WTC11 (cell line): ENCODE data around the gene SNX10. TPM values are rescaled to one million over a fixed set of nuclear protein-coding genes. Genes with fewer than 3 reads are reported as not detected.

Experiments
- ATAC-seq: fragments of 200-7000 bp; cut with Tn5 transposase; 2 replicates; pipeline ENCODE4 v1.10.0; 2021; ENCODE audit warnings: mild to moderate bottlenecking, moderate library complexity
- CTCF ChIA-PET: fragments of 300-600 bp; sonication (Branson Sonifier 250); formaldehyde crosslinking; loops from one replicate; lab custom pipeline; 2021; ENCODE audit warnings: antibody characterized with exemption; lab: Charles Lee
- POLR2A ChIA-PET: fragments of 350-600 bp; sonication (Branson Sonifier 250); formaldehyde crosslinking; loops from one replicate; lab custom pipeline; 2021; ENCODE audit warnings: antibody characterized with exemption; lab: Charles Lee
- DNase-seq: peaks from one replicate; pipeline ENCODE4 v3.0.0; 2021; ENCODE audit warnings: low spot score
- H3K27ac Mint-ChIP-seq: 2 replicates; pipeline ENCODE4 v1.8.0; 2021; ENCODE audit warnings: mixed read lengths
- H3K27me3 Mint-ChIP-seq: 2 replicates; pipeline ENCODE4 v1.8.0; 2021; ENCODE audit warnings: low read depth, mild to moderate bottlenecking, moderate library complexity, mixed read lengths
- H3K36me3 Mint-ChIP-seq: 2 replicates; pipeline ENCODE4 v1.8.0; 2021; ENCODE audit warnings: mixed read lengths
- H3K4me1 Mint-ChIP-seq: 2 replicates; pipeline ENCODE4 v1.8.0; 2022; ENCODE audit warnings: mixed read lengths
- H3K4me3 Mint-ChIP-seq: 2 replicates; pipeline ENCODE4 v1.8.0; 2021; ENCODE audit warnings: mild to moderate bottlenecking, moderate library complexity, mixed read lengths
- H3K9me3 Mint-ChIP-seq: 2 replicates; pipeline ENCODE4 v1.8.0; 2021; ENCODE audit warnings: mixed read lengths
- CREM ChIP-seq: sonication (generic); formaldehyde crosslinking; IDR thresholded peaks from 2 replicates; pipeline ENCODE4 v1.8.1; 2022; ENCODE audit warnings: mild to moderate bottlenecking, missing genetic modification reagents, moderate library complexity
- ELF4 ChIP-seq: sonication (generic); formaldehyde crosslinking; IDR thresholded peaks from 2 replicates; pipeline ENCODE4 v1.8.1; 2022; ENCODE audit warnings: low read depth, mild to moderate bottlenecking, moderate library complexity, missing genetic modification reagents
- FOXJ3 ChIP-seq: sonication (generic); formaldehyde crosslinking; IDR thresholded peaks from 2 replicates; pipeline ENCODE4 v1.9.0; 2021; ENCODE audit warnings: missing genetic modification reagents, mild to moderate bottlenecking, borderline replicate concordance
- FOXK1 ChIP-seq: sonication (generic); formaldehyde crosslinking; IDR thresholded peaks from 2 replicates; pipeline ENCODE4 v1.8.0; 2022; ENCODE audit warnings: mild to moderate bottlenecking, moderate library complexity, missing genetic modification reagents
- HMGXB4 ChIP-seq: sonication (generic); formaldehyde crosslinking; IDR thresholded peaks from 2 replicates; pipeline ENCODE4 v1.8.1; 2023; ENCODE audit warnings: mild to moderate bottlenecking, moderate library complexity, missing genetic modification reagents
- JUN ChIP-seq: sonication (generic); formaldehyde crosslinking; IDR thresholded peaks from 2 replicates; pipeline ENCODE4 v1.8.0; 2023; ENCODE audit warnings: mild to moderate bottlenecking, missing genetic modification reagents
- MLX ChIP-seq: sonication (generic); formaldehyde crosslinking; IDR thresholded peaks from 2 replicates; pipeline ENCODE4 v1.8.1; 2023; ENCODE audit warnings: mild to moderate bottlenecking, missing genetic modification reagents, moderate library complexity
- NFATC4 ChIP-seq: fragments of 250-450 bp; sonication (Bioruptor Pico); IDR thresholded peaks from 2 replicates; pipeline ENCODE4 v1.9.0; 2021; ENCODE audit warnings: mild to moderate bottlenecking
- PRDM15 ChIP-seq: sonication (generic); formaldehyde crosslinking; IDR thresholded peaks from 2 replicates; pipeline ENCODE4 v1.8.0; 2022; ENCODE audit warnings: missing genetic modification reagents
- PREB ChIP-seq: sonication (generic); formaldehyde crosslinking; IDR thresholded peaks from 2 replicates; pipeline ENCODE4 v1.8.1; 2022; ENCODE audit warnings: mild to moderate bottlenecking, missing genetic modification reagents, moderate library complexity, borderline replicate concordance
- PRRX2 ChIP-seq: fragments of 250-450 bp; sonication (Bioruptor Pico); IDR thresholded peaks from 2 replicates; pipeline ENCODE4 v1.8.0; 2021; ENCODE audit warnings: mild to moderate bottlenecking
- SMAD3 ChIP-seq: sonication (generic); formaldehyde crosslinking; IDR thresholded peaks from 2 replicates; pipeline ENCODE4 v1.8.0; 2022; ENCODE audit warnings: missing genetic modification reagents, mild to moderate bottlenecking, borderline replicate concordance
- ZNF121 ChIP-seq: sonication (generic); formaldehyde crosslinking; IDR thresholded peaks from 2 replicates; pipeline ENCODE4 v1.8.0; 2023; ENCODE audit warnings: missing genetic modification reagents
- ZNF263 ChIP-seq: sonication (generic); formaldehyde crosslinking; IDR thresholded peaks from 2 replicates; pipeline ENCODE4 v1.8.1; 2022; ENCODE audit warnings: low read depth, mild to moderate bottlenecking, moderate library complexity, missing genetic modification reagents
- ZNF396 ChIP-seq: fragments of 250-450 bp; sonication (Bioruptor Pico); IDR thresholded peaks from 2 replicates; pipeline ENCODE4 v1.8.0; 2021; ENCODE audit warnings: mild to moderate bottlenecking, moderate library complexity, borderline replicate concordance
- ZSCAN18 ChIP-seq: fragments of 250-450 bp; sonication (Bioruptor Pico); IDR thresholded peaks from 2 replicates; pipeline ENCODE4 v2.1.2; 2022; ENCODE audit warnings: mild to moderate bottlenecking, moderate library complexity
- total RNA-seq: library from RNA; stranded (reverse); gene quantifications from 3 replicates; pipeline ENCODE4 v1.2.3, GENCODE V29; 2021
- TF ChIP-seq, protein P1 (sequence below): sonication (generic); formaldehyde crosslinking; IDR thresholded peaks from 2 replicates; pipeline ENCODE4 v1.8.1; 2023; ENCODE audit warnings: mild to moderate bottlenecking, missing genetic modification reagents, borderline replicate concordance
- TF ChIP-seq, protein P2 (sequence below): sonication (generic); formaldehyde crosslinking; IDR thresholded peaks from 2 replicates; pipeline ENCODE4 v1.8.0; 2023; ENCODE audit warnings: mild to moderate bottlenecking, missing genetic modification reagents
- TF ChIP-seq, protein P3 (sequence below): fragments of 250-450 bp; sonication (Bioruptor Pico); IDR thresholded peaks from 2 replicates; pipeline ENCODE4 v1.9.0; 2021; ENCODE audit warnings: mild to moderate bottlenecking

SNX10 gene
- total RNA-seq, 1 experiment from 2014 or later: 10.8 TPM

GRCh38 chr7:26317211-26317610 is 25.5 kb downstream of the SNX10 start:
- Mint-ChIP-seq H3K27ac (no peak overlapping the region), H3K36me3 (no peaks in the 10 kb centered on the region), H3K27me3 (no peaks in the 10 kb centered on the region), H3K4me1 (no peaks in the 10 kb centered on the region), H3K9me3 (no peaks in the 10 kb centered on the region), H3K4me3 (no peak overlapping the region)
- ATAC-seq (no peak), DNase-seq (no peak)
- ChIA-PET CTCF (no interaction called here), POLR2A (interaction anchor here (0.7 kb wide), 1 partner anchor 277 kb away, joined by 4 read pairs; no protein-coding TSS in a partner anchor)
- TF ChIP-seq JUN (CRISPR knock-in tag): no peak
- TF ChIP-seq PRDM15 (CRISPR knock-in tag): no peak
- no peak for TF ChIP-seq CREM (CRISPR knock-in tag)
- TF ChIP-seq, protein P1, sequence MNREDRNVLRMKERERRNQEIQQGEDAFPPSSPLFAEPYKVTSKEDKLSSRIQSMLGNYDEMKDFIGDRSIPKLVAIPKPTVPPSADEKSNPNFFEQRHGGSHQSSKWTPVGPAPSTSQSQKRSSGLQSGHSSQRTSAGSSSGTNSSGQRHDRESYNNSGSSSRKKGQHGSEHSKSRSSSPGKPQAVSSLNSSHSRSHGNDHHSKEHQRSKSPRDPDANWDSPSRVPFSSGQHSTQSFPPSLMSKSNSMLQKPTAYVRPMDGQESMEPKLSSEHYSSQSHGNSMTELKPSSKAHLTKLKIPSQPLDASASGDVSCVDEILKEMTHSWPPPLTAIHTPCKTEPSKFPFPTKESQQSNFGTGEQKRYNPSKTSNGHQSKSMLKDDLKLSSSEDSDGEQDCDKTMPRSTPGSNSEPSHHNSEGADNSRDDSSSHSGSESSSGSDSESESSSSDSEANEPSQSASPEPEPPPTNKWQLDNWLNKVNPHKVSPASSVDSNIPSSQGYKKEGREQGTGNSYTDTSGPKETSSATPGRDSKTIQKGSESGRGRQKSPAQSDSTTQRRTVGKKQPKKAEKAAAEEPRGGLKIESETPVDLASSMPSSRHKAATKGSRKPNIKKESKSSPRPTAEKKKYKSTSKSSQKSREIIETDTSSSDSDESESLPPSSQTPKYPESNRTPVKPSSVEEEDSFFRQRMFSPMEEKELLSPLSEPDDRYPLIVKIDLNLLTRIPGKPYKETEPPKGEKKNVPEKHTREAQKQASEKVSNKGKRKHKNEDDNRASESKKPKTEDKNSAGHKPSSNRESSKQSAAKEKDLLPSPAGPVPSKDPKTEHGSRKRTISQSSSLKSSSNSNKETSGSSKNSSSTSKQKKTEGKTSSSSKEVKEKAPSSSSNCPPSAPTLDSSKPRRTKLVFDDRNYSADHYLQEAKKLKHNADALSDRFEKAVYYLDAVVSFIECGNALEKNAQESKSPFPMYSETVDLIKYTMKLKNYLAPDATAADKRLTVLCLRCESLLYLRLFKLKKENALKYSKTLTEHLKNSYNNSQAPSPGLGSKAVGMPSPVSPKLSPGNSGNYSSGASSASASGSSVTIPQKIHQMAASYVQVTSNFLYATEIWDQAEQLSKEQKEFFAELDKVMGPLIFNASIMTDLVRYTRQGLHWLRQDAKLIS (CRISPR knock-in tag): no peak
- TF ChIP-seq ZSCAN18 (CRISPR knock-in tag): no peak
- TF ChIP-seq FOXJ3: no peak
- TF ChIP-seq FOXK1 (CRISPR knock-in tag): no peak
- no peak for TF ChIP-seq PRRX2 (CRISPR knock-in tag)
- TF ChIP-seq ZNF263 (CRISPR knock-in tag): no peak

- H3K4me1 Mint-ChIP-seq: no peaks in the 10 kb centered on the region
- ATAC-seq: no peak
- no peak for DNase-seq
- H3K27me3 Mint-ChIP-seq: no peaks in the 10 kb centered on the region
- ChIA-PET POLR2A (no interaction called here), CTCF (no interaction called here)
- H3K4me3 Mint-ChIP-seq: no peak overlapping the region
- H3K36me3 Mint-ChIP-seq: no peaks in the 10 kb centered on the region
- H3K27ac Mint-ChIP-seq: no peak overlapping the region
- H3K9me3 Mint-ChIP-seq: no peaks in the 10 kb centered on the region
- TF ChIP-seq, protein P2, sequence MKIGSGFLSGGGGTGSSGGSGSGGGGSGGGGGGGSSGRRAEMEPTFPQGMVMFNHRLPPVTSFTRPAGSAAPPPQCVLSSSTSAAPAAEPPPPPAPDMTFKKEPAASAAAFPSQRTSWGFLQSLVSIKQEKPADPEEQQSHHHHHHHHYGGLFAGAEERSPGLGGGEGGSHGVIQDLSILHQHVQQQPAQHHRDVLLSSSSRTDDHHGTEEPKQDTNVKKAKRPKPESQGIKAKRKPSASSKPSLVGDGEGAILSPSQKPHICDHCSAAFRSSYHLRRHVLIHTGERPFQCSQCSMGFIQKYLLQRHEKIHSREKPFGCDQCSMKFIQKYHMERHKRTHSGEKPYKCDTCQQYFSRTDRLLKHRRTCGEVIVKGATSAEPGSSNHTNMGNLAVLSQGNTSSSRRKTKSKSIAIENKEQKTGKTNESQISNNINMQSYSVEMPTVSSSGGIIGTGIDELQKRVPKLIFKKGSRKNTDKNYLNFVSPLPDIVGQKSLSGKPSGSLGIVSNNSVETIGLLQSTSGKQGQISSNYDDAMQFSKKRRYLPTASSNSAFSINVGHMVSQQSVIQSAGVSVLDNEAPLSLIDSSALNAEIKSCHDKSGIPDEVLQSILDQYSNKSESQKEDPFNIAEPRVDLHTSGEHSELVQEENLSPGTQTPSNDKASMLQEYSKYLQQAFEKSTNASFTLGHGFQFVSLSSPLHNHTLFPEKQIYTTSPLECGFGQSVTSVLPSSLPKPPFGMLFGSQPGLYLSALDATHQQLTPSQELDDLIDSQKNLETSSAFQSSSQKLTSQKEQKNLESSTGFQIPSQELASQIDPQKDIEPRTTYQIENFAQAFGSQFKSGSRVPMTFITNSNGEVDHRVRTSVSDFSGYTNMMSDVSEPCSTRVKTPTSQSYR (CRISPR knock-in tag): no peak
- no peak for TF ChIP-seq JUN (CRISPR knock-in tag)
- TF ChIP-seq ZNF121: no peak
- no peak for TF ChIP-seq SMAD3 (CRISPR knock-in tag)
- TF ChIP-seq FOXK1 (CRISPR knock-in tag): no peak
- TF ChIP-seq PRRX2 (CRISPR knock-in tag): no peak
- TF ChIP-seq HMGXB4 (CRISPR knock-in tag): no peak
- no peak for TF ChIP-seq ZNF396 (CRISPR knock-in tag)
- no peak for TF ChIP-seq NFATC4 (CRISPR knock-in tag)
- TF ChIP-seq, protein P3, sequence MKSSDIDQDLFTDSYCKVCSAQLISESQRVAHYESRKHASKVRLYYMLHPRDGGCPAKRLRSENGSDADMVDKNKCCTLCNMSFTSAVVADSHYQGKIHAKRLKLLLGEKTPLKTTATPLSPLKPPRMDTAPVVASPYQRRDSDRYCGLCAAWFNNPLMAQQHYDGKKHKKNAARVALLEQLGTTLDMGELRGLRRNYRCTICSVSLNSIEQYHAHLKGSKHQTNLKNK: no peak
- TF ChIP-seq ELF4 (CRISPR knock-in tag): no peak
- no peak for TF ChIP-seq MLX (CRISPR knock-in tag)
- no peak for TF ChIP-seq PREB (CRISPR knock-in tag)
Observed at GRCh38 chr7:26318921-26319320, 27.3 kb downstream of the SNX10 start.
